DOHH2 (cell line): ENCODE results near the gene RNF13.
A peak's percentile ranks its signal among the peaks of the same experiment; 100 is the strongest.

Experiments used
- H3F3A ChIP-seq: fragments of 200-600 bp; sonication (generic), shearing (Covaris generic); 2 replicates; pipeline ENCODE4 v1.6.0; 2016; ENCODE audit warnings: antibody characterized with exemption, mild to moderate bottlenecking; ENCODE audit not compliant: control insufficient read depth, insufficient read depth
- H3K27ac ChIP-seq: fragments of 200-600 bp; sonication (generic); 2 replicates; pipeline ENCODE4 v1.5.1; 2014; ENCODE audit warnings: low read depth, mild to moderate bottlenecking, low read length, moderate library complexity
- H3K27me3 ChIP-seq: fragments of 200-600 bp; sonication (generic); 2 replicates; pipeline ENCODE4 v1.6.1; 2014; ENCODE audit warnings: mild to moderate bottlenecking, low read length, mixed read lengths; ENCODE audit not compliant: control insufficient read depth
- H3K36me3 ChIP-seq: fragments of 200-600 bp; sonication (generic); 2 replicates; pipeline ENCODE4 v1.6.1; 2014; ENCODE audit warnings: mild to moderate bottlenecking, low read length, moderate library complexity, mixed read lengths; ENCODE audit not compliant: control insufficient read depth
- H3K4me1 ChIP-seq: fragments of 200-600 bp; sonication (generic); 2 replicates; pipeline ENCODE4 v1.6.1; 2014; ENCODE audit warnings: mild to moderate bottlenecking, low read length, mixed read lengths; ENCODE audit not compliant: control insufficient read depth
- H3K4me2 ChIP-seq: fragments of 200-600 bp; sonication (generic); 2 replicates; pipeline ENCODE4 v1.6.0; 2014; ENCODE audit warnings: mild to moderate bottlenecking, low read length, moderate library complexity
- H3K4me3 ChIP-seq: fragments of 200-600 bp; sonication (generic); 2 replicates; pipeline ENCODE4 v1.5.1; 2014; ENCODE audit warnings: mild to moderate bottlenecking, low read length, mixed read lengths
- H3K79me2 ChIP-seq: fragments of 200-600 bp; sonication (generic); 2 replicates; pipeline ENCODE4 v1.6.1; 2014; ENCODE audit warnings: mild to moderate bottlenecking, low read length, mixed read lengths; ENCODE audit not compliant: control insufficient read depth
- H3K9me2 ChIP-seq: fragments of 200-600 bp; sonication (generic); replicated peaks from 2 replicates; pipeline ENCODE4 v1.6.1; 2014; ENCODE audit warnings: mild to moderate bottlenecking, low read length, mixed read lengths; ENCODE audit not compliant: control insufficient read depth
- H3K9me3 ChIP-seq: fragments of 200-600 bp; sonication (generic); 2 replicates; pipeline ENCODE4 v1.6.1; 2014; ENCODE audit warnings: antibody characterized with exemption, low read length, mixed read lengths; ENCODE audit not compliant: control insufficient read depth, insufficient read depth
- H4K20me1 ChIP-seq: fragments of 200-600 bp; sonication (generic); 2 replicates; pipeline ENCODE4 v1.6.0; 2014; ENCODE audit warnings: low read depth, mild to moderate bottlenecking, antibody characterized with exemption, low read length, moderate library complexity; ENCODE audit not compliant: control insufficient read depth, insufficient read depth
- CTCF ChIP-seq: fragments of 200-600 bp; sonication (generic); IDR thresholded peaks from one replicate; pipeline ENCODE4 v1.5.1; 2014; ENCODE audit warnings: antibody characterized with exemption, mild to moderate bottlenecking, low read depth, low read length; ENCODE audit not compliant: poor library complexity, severe bottlenecking
- EZH2phosphoT487 ChIP-seq: fragments of 200-600 bp; sonication (generic); IDR thresholded peaks from 2 replicates; pipeline ENCODE4 v1.6.1; 2017; ENCODE audit warnings: borderline replicate concordance, mild to moderate bottlenecking, antibody characterized with exemption, low read length, moderate library complexity, mixed read lengths

RNF13 gene

GRCh38 chr3:149955449-149955848 is 142.4 kb downstream of the RNF13 start:
- Histone ChIP-seq H3K79me2 (no peaks in the 10 kb centered on the region), H3K9me3 (no peaks in the 10 kb centered on the region), H4K20me1 (no peaks in the 10 kb centered on the region), H3K4me1 (peaks cover 18% of the 10 kb centered on the region), H3K27me3 (no peaks in the 10 kb centered on the region), H3K9me2 (no peaks in the 10 kb centered on the region), H3F3A (no peaks in the 10 kb centered on the region), H3K4me2 (peak overlapping the region; percentile 3; the same call in 1 of the 2 replicates), H3K4me3 (no peak overlapping the region), H3K27ac (no peak overlapping the region), H3K36me3 (0 out of 2 replicates have a peak, but pooled peaks cover 4% of the 10 kb centered on the region)
- TF ChIP-seq CTCF (no peak), EZH2phosphoT487 (no peak)

GRCh38 chr3:149957361-149958125 is 144.5 kb downstream of the RNF13 start:
- no peaks in the 10 kb centered on the region for H3K79me2 ChIP-seq
- no peak overlapping the region for H3K4me2 ChIP-seq
- no peaks in the 10 kb centered on the region for H3K9me3 ChIP-seq
- peaks cover 18% of the 10 kb centered on the region for H3K4me1 ChIP-seq
- no peak for TF ChIP-seq EZH2phosphoT487
- TF ChIP-seq CTCF: no peak
- H3K27ac ChIP-seq: no peak overlapping the region
- H3K36me3 ChIP-seq: no peaks in the 10 kb centered on the region
- H3K27me3 ChIP-seq: no peaks in the 10 kb centered on the region
- no peaks in the 10 kb centered on the region for H3F3A ChIP-seq
- H3K9me2 ChIP-seq: no peaks in the 10 kb centered on the region
- no peaks in the 10 kb centered on the region for H4K20me1 ChIP-seq
- no peak overlapping the region for H3K4me3 ChIP-seq

GRCh38 chr3:149958171-149958796 is 145.3 kb downstream of the RNF13 start:
- Histone ChIP-seq H3K27ac (no peak overlapping the region), H3K36me3 (no peaks in the 10 kb centered on the region)

More at GRCh38 chr3:149958171-149958796, 145.3 kb downstream of the RNF13 start:
- H3K4me1 ChIP-seq: peaks cover 18% of the 10 kb centered on the region
- H3K4me2 ChIP-seq: no peak overlapping the region
- no peaks in the 10 kb centered on the region for H3K79me2 ChIP-seq
- no peaks in the 10 kb centered on the region for H3F3A ChIP-seq
- no peaks in the 10 kb centered on the region for H3K27me3 ChIP-seq
- H3K4me3 ChIP-seq: no peak overlapping the region
- H4K20me1 ChIP-seq: no peaks in the 10 kb centered on the region
- no peaks in the 10 kb centered on the region for H3K9me3 ChIP-seq
- H3K9me2 ChIP-seq: no peaks in the 10 kb centered on the region
- TF ChIP-seq EZH2phosphoT487: no peak
- TF ChIP-seq CTCF: no peak
